Kidney epithelial cell (primary cell): Measurements from ENCODE around the gene ZFHX3. TPM values are rescaled to one million over a fixed set of nuclear protein-coding genes. Genes with fewer than 3 reads are reported as not detected.

ENCODE experiments used
- DNase-seq: peaks from one replicate; pipeline ENCODE4 v3.0.0-alpha.2; 2010; ENCODE audit warnings: low read depth
- H3K27me3 ChIP-seq: 2 replicates; pipeline ENCODE4 v1.6.0; 2011; ENCODE audit warnings: low read length; ENCODE audit not compliant: control insufficient read depth, insufficient read depth
- H3K36me3 ChIP-seq: 2 replicates; pipeline ENCODE4 v1.5.1; 2011; ENCODE audit warnings: low read length; ENCODE audit not compliant: control insufficient read depth, insufficient read depth
- H3K4me3 ChIP-seq: 2 replicates; pipeline ENCODE4 v1.5.1; 2011; ENCODE audit warnings: low read depth, mild to moderate bottlenecking, control low read depth, low read length
- total RNA-seq: library from RNA; depleted of rRNA; stranded (reverse); fragments of >200 nt; gene quantifications from 2 replicates; pipeline ENCODE4 v1.2.3, GENCODE V29; 2015
- TF ChIP-seq, protein P1 (sequence below): IDR thresholded peaks from 2 replicates; pipeline ENCODE4 v1.5.1; 2011; ENCODE audit warnings: mild to moderate bottlenecking, moderate library complexity, low read length, control low read depth, inconsistent platforms; ENCODE audit not compliant: insufficient read depth, poor library complexity, severe bottlenecking

The ZFHX3 gene
- total RNA-seq, 1 donor from 2014 or later, result 19.9 TPM

DNA sequence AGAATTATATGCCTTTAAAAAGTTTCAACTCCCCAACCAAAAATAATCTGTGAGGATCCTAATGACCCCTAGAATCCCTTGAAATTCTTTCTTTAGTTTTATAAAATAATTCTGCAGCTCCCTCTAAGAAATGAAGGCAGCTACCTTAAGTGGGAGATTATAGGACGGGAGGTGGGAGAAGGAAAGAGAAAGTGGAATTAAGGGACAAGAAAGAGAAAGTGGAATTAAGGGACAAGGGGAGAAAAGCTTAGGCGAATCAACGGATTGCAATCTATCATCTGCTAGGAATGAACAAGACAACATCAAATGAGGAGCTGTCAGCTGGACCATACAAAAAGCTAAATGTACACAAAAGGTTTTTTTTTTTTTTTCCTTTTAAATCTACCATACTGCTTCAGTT is 262.0 kb downstream of the ZFHX3 start:
- H3K36me3 ChIP-seq, result peaks cover 2% of the 10 kb centered on the region
- no peaks in the 10 kb centered on the region for H3K27me3 ChIP-seq
- TF ChIP-seq, protein P1, sequence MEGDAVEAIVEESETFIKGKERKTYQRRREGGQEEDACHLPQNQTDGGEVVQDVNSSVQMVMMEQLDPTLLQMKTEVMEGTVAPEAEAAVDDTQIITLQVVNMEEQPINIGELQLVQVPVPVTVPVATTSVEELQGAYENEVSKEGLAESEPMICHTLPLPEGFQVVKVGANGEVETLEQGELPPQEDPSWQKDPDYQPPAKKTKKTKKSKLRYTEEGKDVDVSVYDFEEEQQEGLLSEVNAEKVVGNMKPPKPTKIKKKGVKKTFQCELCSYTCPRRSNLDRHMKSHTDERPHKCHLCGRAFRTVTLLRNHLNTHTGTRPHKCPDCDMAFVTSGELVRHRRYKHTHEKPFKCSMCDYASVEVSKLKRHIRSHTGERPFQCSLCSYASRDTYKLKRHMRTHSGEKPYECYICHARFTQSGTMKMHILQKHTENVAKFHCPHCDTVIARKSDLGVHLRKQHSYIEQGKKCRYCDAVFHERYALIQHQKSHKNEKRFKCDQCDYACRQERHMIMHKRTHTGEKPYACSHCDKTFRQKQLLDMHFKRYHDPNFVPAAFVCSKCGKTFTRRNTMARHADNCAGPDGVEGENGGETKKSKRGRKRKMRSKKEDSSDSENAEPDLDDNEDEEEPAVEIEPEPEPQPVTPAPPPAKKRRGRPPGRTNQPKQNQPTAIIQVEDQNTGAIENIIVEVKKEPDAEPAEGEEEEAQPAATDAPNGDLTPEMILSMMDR, result no peak
- no peak for DNase-seq
- H3K4me3 ChIP-seq, result no peak overlapping the region

DNA sequence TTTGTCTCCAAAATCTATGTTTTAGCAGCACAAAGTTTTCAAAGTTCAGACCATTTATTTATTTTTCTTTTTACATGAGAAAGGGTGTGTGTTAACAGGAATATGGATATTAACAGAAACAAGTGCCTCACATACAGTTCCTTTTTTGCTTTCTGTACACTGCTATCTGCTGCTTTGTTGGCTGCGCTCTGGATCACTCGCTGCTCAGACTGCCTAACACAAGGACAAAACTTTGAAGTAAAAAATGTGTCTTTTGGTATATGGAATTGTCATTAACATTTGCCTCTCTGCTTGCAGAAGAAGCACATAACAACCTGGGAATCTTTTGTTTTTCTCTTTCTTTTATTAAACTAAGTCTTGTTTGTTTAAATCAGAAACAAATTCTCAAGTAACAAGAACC is 262.8 kb downstream of the ZFHX3 start:
- peaks cover 2% of the 10 kb centered on the region for H3K36me3 ChIP-seq

DNA sequence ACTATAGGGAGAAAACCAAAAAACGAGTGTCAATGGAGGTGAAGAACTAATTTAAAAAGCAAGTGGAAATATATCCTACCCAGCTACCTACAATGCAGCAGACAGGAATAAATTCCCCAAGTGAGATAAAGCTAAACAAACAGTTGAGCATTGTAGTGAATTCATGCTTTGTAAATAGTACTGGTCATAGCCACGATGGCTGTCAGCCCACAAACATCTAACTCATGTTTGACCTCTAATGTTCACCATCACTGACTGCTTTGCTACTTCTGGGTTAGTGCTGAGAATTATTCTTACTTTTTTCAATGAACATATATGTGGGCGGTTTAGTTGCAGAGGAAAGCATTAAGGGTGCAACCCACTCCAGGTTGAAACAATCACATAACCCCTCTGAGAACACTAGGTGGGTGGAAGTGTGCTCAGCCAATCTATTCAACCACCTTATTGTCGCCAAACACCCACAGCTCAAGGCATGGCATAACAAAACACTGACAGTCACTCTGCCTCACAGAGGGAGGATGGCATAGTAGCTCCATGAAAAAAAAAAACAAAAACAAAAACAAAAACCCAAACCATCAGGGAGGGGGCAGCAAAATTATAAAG is 264.1 kb downstream of the ZFHX3 start:
- H3K27me3 ChIP-seq, result no peaks in the 10 kb centered on the region
- DNase-seq, result peak; percentile 2
- H3K4me3 ChIP-seq, result no peak overlapping the region
- TF ChIP-seq, protein P1, result no peak
- peaks cover 2% of the 10 kb centered on the region for H3K36me3 ChIP-seq

More for the DNA sequence above, 262.8 kb downstream of the ZFHX3 start:
- no peak for DNase-seq
- Histone ChIP-seq H3K4me3 (no peak overlapping the region), H3K27me3 (no peaks in the 10 kb centered on the region)
- TF ChIP-seq, protein P1, result no peak

DNA sequence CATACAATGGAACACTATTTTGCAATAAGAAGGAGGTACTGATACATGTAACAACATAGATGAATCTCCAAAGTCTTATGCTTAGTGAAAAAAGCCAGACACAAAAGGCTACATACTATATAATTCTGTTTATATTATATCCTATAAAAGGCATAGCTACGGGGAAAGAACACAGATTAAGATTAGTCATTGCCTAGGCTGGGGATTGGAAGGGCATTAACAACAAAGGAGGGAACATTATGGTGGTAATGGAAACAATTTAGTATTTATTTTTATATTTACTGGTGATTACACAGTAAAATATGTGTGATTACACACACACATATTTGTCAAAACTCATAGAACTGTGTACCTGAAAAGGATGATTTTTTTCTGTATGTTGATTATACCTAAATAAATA is 278.1 kb downstream of the ZFHX3 start:
- DNase-seq, result no peak
- Histone ChIP-seq H3K36me3 (no peaks in the 10 kb centered on the region), H3K27me3 (no peaks in the 10 kb centered on the region), H3K4me3 (no peak overlapping the region)
- TF ChIP-seq, protein P1, result no peak

DNA sequence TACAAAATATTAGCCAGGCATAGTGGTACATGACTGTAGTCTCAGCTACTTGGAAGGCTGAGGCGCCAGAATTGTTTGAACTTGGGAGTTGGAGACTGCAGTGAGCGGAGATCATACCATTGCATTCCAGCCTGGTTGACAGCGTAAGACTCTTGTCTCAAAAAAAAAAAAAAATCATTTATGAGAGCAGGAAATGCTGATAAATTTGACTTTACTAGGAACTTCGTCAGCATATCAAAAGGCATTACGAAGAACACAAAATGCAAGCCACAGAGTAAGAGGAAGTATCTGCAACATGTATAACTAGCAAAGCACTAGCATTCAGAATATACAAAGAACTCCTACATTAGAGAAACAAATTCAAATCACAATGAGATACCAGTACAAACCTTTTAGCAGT is 279.3 kb downstream of the ZFHX3 start:
- Histone ChIP-seq H3K27me3 (no peaks in the 10 kb centered on the region), H3K36me3 (no peaks in the 10 kb centered on the region), H3K4me3 (no peak overlapping the region)
- TF ChIP-seq, protein P1, result no peak
- no peak for DNase-seq

- no peak for DNase-seq
- H3K36me3 ChIP-seq, result no peaks in the 10 kb centered on the region
- H3K4me3 ChIP-seq, result no peak overlapping the region
- TF ChIP-seq, protein P1, result no peak
- no peaks in the 10 kb centered on the region for H3K27me3 ChIP-seq
Observed at GRCh38 chr16:72766506-72766905, 281.4 kb downstream of the ZFHX3 start.
